Neural progenitor cell (in vitro differentiated cells): Measurements from ENCODE around the gene GON4L.

Experiments
- EZH2 ChIP-seq: fragments of 200-600 bp; sonication (generic); IDR thresholded peaks from 2 replicates; pipeline ENCODE4 v1.6.1; 2017; ENCODE audit warnings: antibody characterized with exemption, mild to moderate bottlenecking, moderate library complexity
- EZH2phosphoT487 ChIP-seq: fragments of 200-600 bp; sonication (generic); IDR thresholded peaks from 2 replicates; pipeline ENCODE4 v1.6.1; 2017; ENCODE audit warnings: antibody characterized with exemption
- TF ChIP-seq, protein P1 (sequence below): fragments of 200-600 bp; sonication (generic); IDR thresholded peaks from 2 replicates; pipeline ENCODE4 v1.5.1; 2017; ENCODE audit warnings: antibody characterized with exemption, mild to moderate bottlenecking

DNA sequence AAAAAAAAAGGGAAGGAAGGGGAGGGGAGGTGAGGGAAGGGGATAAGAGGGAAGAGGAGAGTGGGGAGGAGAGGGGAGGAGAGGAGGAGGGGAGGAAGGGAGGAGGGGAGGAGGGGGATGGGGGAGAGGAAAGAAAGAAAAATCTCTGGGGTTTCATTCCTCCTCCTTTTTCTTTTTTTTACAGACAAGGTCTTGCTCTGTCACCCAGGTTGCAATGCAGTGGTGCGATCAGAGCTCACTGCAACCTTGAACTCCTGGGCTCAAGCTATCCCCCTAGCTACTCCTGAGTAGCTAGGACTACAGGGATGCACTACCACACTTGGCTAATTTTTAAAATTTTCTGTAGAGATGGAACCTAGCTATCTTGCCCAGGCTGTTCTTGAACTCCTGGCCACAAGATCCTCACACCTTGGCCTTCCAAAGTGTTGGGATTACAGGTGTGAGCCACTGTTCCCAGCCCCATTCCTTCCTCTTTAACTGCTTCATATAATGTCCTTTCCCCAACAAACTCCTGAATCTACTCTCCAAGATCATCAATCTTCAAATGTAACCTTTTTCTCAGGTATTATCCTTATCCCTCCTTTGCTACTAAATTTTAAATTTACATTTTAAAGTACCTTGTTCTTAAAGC is 23.2 kb downstream of the GON4L start:
- TF ChIP-seq, protein P1, sequence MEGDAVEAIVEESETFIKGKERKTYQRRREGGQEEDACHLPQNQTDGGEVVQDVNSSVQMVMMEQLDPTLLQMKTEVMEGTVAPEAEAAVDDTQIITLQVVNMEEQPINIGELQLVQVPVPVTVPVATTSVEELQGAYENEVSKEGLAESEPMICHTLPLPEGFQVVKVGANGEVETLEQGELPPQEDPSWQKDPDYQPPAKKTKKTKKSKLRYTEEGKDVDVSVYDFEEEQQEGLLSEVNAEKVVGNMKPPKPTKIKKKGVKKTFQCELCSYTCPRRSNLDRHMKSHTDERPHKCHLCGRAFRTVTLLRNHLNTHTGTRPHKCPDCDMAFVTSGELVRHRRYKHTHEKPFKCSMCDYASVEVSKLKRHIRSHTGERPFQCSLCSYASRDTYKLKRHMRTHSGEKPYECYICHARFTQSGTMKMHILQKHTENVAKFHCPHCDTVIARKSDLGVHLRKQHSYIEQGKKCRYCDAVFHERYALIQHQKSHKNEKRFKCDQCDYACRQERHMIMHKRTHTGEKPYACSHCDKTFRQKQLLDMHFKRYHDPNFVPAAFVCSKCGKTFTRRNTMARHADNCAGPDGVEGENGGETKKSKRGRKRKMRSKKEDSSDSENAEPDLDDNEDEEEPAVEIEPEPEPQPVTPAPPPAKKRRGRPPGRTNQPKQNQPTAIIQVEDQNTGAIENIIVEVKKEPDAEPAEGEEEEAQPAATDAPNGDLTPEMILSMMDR = no peak
- no peak for TF ChIP-seq EZH2
- no peak for TF ChIP-seq EZH2phosphoT487
